HL-60 (cell line): ENCODE measurements around the gene RPL37.

Source experiments
- CTCF ChIP-seq: IDR thresholded peaks from one replicate; pipeline ENCODE4 v1.5.1; 2011; ENCODE audit warnings: low read length, control low read depth, inconsistent platforms; ENCODE audit not compliant: insufficient read depth
- SPI1 ChIP-seq: IDR thresholded peaks from 2 replicates; pipeline ENCODE4 v1.6.1; 2012; ENCODE audit warnings: low read depth, mild to moderate bottlenecking, borderline replicate concordance
- TF ChIP-seq, protein P1 (sequence below): IDR thresholded peaks from 2 replicates; pipeline ENCODE4 v1.6.1; 2012; ENCODE audit warnings: low read depth; ENCODE audit not compliant: insufficient replicate concordance

GRCh38 chr5:40823459-40823858, 11.6 kb downstream of the RPL37 start:
- no peak for TF ChIP-seq CTCF
- TF ChIP-seq, protein P1, sequence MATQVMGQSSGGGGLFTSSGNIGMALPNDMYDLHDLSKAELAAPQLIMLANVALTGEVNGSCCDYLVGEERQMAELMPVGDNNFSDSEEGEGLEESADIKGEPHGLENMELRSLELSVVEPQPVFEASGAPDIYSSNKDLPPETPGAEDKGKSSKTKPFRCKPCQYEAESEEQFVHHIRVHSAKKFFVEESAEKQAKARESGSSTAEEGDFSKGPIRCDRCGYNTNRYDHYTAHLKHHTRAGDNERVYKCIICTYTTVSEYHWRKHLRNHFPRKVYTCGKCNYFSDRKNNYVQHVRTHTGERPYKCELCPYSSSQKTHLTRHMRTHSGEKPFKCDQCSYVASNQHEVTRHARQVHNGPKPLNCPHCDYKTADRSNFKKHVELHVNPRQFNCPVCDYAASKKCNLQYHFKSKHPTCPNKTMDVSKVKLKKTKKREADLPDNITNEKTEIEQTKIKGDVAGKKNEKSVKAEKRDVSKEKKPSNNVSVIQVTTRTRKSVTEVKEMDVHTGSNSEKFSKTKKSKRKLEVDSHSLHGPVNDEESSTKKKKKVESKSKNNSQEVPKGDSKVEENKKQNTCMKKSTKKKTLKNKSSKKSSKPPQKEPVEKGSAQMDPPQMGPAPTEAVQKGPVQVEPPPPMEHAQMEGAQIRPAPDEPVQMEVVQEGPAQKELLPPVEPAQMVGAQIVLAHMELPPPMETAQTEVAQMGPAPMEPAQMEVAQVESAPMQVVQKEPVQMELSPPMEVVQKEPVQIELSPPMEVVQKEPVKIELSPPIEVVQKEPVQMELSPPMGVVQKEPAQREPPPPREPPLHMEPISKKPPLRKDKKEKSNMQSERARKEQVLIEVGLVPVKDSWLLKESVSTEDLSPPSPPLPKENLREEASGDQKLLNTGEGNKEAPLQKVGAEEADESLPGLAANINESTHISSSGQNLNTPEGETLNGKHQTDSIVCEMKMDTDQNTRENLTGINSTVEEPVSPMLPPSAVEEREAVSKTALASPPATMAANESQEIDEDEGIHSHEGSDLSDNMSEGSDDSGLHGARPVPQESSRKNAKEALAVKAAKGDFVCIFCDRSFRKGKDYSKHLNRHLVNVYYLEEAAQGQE: no peak
- TF ChIP-seq SPI1: no peak
